ENCODE results near the gene MESP1. TPM values are rescaled to one million over a fixed set of nuclear protein-coding genes. Genes with fewer than 3 reads are reported as not detected.
A peak's percentile ranks its signal among the peaks of the same experiment; 100 is the strongest.

Gene MESP1
- total RNA-seq, 1 experiment from 2014 or later = 32.9 TPM

DNA sequence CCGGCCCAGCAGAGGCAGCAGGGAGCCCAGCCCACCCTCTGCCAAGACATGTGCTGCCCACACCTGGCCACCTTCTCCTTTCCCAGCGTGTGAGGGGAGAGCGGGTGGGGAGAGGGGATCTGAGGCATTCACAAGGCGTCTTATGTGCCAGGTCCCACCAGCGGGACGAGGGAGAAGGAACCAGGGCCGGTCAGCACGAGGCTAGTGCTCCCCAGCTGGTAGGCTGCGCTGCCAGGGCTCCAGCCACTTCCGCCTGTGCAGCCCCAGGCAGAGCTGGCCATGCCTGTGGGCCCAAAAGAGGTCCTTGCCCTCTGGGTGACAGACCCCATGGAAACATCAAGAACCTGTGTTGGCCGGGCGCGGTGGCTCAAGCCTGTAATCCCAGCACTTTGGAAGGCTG is 5.9 kb downstream of the MESP1 start:
- Histone ChIP-seq H3K4me3 (ENCODE audit: low read length) (no peak overlapping the region), H3K27me3 (ENCODE audit: low read length) (no peaks in the 10 kb centered on the region), H2AFZ (ENCODE audit: low read length) (no peak overlapping the region), H3K9me3 (ENCODE audit: low read length) (no peaks in the 10 kb centered on the region), H3K9ac (ENCODE audit: low read length) (no peak overlapping the region), H3K36me3 (ENCODE audit: low read depth, low read length) (0 out of 2 replicates have a peak, but pooled peaks cover 3% of the 10 kb centered on the region), H3K79me2 (ENCODE audit: low read length) (peaks cover 29% of the 10 kb centered on the region), H3F3A (ENCODE audit: low read length, unreplicated experiment) (no peaks in the 10 kb centered on the region), H3K27ac (ENCODE audit: low read length) (no peak overlapping the region), H3K4me1 (ENCODE audit: insufficient read depth, low read length) (peaks cover 35% of the 10 kb centered on the region), H3K4me2 (ENCODE audit: low read length) (no peak overlapping the region), H3K9me2 (replicated peaks; ENCODE audit: low read length) (no peaks in the 10 kb centered on the region), H4K20me1 (ENCODE audit: low read length) (no peaks in the 10 kb centered on the region)
- CTCF ChIA-PET = no interaction called here
- intact Hi-C loops (cut with micrococcal nuclease) = no loop called here
- BruUV-seq (replicated peaks) = no TSS peak
- POLR2A ChIA-PET (ENCODE audit: unreplicated experiment) = no interaction called here
- DNase-seq (no peak), ATAC-seq (no peak)
- no peak for TF ChIP-seq EZH2 (IDR thresholded peaks at IDR 0.05; ENCODE audit: low read length, unreplicated experiment)
- TF ChIP-seq, protein P1, sequence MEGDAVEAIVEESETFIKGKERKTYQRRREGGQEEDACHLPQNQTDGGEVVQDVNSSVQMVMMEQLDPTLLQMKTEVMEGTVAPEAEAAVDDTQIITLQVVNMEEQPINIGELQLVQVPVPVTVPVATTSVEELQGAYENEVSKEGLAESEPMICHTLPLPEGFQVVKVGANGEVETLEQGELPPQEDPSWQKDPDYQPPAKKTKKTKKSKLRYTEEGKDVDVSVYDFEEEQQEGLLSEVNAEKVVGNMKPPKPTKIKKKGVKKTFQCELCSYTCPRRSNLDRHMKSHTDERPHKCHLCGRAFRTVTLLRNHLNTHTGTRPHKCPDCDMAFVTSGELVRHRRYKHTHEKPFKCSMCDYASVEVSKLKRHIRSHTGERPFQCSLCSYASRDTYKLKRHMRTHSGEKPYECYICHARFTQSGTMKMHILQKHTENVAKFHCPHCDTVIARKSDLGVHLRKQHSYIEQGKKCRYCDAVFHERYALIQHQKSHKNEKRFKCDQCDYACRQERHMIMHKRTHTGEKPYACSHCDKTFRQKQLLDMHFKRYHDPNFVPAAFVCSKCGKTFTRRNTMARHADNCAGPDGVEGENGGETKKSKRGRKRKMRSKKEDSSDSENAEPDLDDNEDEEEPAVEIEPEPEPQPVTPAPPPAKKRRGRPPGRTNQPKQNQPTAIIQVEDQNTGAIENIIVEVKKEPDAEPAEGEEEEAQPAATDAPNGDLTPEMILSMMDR (conservative IDR thresholded peaks at IDR 0.05; ENCODE audit: low read depth, low read length) = no peak
- TF ChIP-seq EZH2phosphoT487 (IDR thresholded peaks at IDR 0.05; ENCODE audit: borderline replicate concordance, low read length) = no peak

DNA sequence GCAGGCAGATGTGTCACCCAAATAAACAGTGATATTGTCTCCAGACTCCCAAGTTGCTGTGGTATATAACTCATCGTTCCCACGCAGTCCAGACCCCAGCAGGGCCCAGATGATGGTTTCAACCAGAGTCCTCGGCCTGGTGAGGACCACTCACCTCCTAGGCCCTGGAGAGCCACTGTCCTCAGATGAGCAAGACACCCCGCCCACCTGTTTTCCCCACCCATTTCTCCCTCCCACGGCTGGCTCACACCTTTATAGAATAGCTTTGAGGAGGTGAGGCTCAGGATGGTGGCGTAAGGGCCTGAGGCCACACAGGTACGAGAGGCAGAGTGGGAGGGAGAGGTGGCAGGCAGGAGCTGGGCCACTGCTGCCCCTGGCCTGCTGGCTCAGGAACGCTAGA is 7.5 kb downstream of the MESP1 start:
- ATAC-seq = no peak
- Histone ChIP-seq H3F3A (ENCODE audit: low read length, unreplicated experiment) (no peaks in the 10 kb centered on the region), H2AFZ (ENCODE audit: low read length) (no peak overlapping the region), H3K4me1 (ENCODE audit: insufficient read depth, low read length) (peaks cover 22% of the 10 kb centered on the region), H3K9me3 (ENCODE audit: low read length) (no peaks in the 10 kb centered on the region), H3K9ac (ENCODE audit: low read length) (no peak overlapping the region), H3K27ac (ENCODE audit: low read length) (no peak overlapping the region), H3K4me2 (ENCODE audit: low read length) (no peak overlapping the region), H3K4me3 (ENCODE audit: low read length) (no peak overlapping the region), H3K27me3 (ENCODE audit: low read length) (no peaks in the 10 kb centered on the region), H3K36me3 (ENCODE audit: low read depth, low read length) (no peaks in the 10 kb centered on the region), H3K79me2 (ENCODE audit: low read length) (peaks cover 13% of the 10 kb centered on the region), H4K20me1 (ENCODE audit: low read length) (no peaks in the 10 kb centered on the region), H3K9me2 (replicated peaks; ENCODE audit: low read length) (no peaks in the 10 kb centered on the region)
- no TSS peak for BruUV-seq (replicated peaks)
- ChIA-PET POLR2A (ENCODE audit: unreplicated experiment) (no interaction called here), CTCF (no interaction called here)
- no peak for TF ChIP-seq EZH2 (IDR thresholded peaks at IDR 0.05; ENCODE audit: low read length, unreplicated experiment)
- TF ChIP-seq, protein P1 (conservative IDR thresholded peaks at IDR 0.05; ENCODE audit: low read depth, low read length) = no peak
- no peak for TF ChIP-seq EZH2phosphoT487 (IDR thresholded peaks at IDR 0.05; ENCODE audit: borderline replicate concordance, low read length)
- peak; percentile 31 for DNase-seq
- intact Hi-C loops (cut with micrococcal nuclease) = loop anchor here (5.0 kb wide), 2 partner anchors 86 to 344 kb away; partner anchors contain the start of gene KIF7

DNA sequence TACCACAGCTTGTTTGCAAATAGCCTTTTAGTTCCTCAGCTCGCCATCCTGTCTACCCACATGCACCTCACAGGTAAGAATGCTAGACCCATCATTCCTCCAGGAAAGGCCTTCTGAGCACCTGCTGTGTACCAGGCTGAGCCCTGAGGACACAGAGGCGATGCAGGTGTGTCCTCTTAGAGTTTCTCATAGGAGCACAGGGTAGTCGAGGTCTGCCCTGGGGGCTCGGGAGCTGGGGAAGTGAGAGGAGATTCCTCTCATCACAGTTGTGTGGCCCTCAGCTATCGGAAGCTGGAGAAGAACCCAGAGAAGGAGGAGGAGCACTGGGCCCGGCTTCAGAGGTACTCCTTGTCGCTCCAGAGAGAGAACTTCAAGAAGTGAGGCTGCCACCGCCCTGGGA is 8.0 kb downstream of the MESP1 start:
- H4K20me1 ChIP-seq (ENCODE audit: low read length) = no peaks in the 10 kb centered on the region
- no peak for ATAC-seq
- H3K9me3 ChIP-seq (ENCODE audit: low read length) = no peaks in the 10 kb centered on the region
- no peaks in the 10 kb centered on the region for H3K36me3 ChIP-seq (ENCODE audit: low read depth, low read length)
- CTCF ChIA-PET = no interaction called here
- no peaks in the 10 kb centered on the region for H3F3A ChIP-seq (ENCODE audit: low read length, unreplicated experiment)
- H3K27me3 ChIP-seq (ENCODE audit: low read length) = no peaks in the 10 kb centered on the region
- no peak overlapping the region for H2AFZ ChIP-seq (ENCODE audit: low read length)
- no peak overlapping the region for H3K27ac ChIP-seq (ENCODE audit: low read length)
- no peak for DNase-seq
- H3K4me1 ChIP-seq (ENCODE audit: insufficient read depth, low read length) = peaks cover 16% of the 10 kb centered on the region
- H3K79me2 ChIP-seq (ENCODE audit: low read length) = peaks cover 7% of the 10 kb centered on the region
- intact Hi-C loops (cut with micrococcal nuclease) = loop anchor here (5.0 kb wide), 2 partner anchors 86 to 344 kb away; partner anchors contain the start of gene KIF7
- POLR2A ChIA-PET (ENCODE audit: unreplicated experiment) = no interaction called here
- H3K9me2 ChIP-seq (replicated peaks; ENCODE audit: low read length) = no peaks in the 10 kb centered on the region
- H3K4me2 ChIP-seq (ENCODE audit: low read length) = no peak overlapping the region
- TF ChIP-seq EZH2phosphoT487 (IDR thresholded peaks at IDR 0.05; ENCODE audit: borderline replicate concordance, low read length) (no peak), EZH2 (IDR thresholded peaks at IDR 0.05; ENCODE audit: low read length, unreplicated experiment) (no peak)
- TF ChIP-seq, protein P1 (conservative IDR thresholded peaks at IDR 0.05; ENCODE audit: low read depth, low read length) = no peak
- BruUV-seq (replicated peaks) = no TSS peak
- no peak overlapping the region for H3K4me3 ChIP-seq (ENCODE audit: low read length)
- no peak overlapping the region for H3K9ac ChIP-seq (ENCODE audit: low read length)

All from PC-3 (cell line).